Neural cell (in vitro differentiated cells): Measurements from ENCODE around the gene CDC25B. TPM values are rescaled to one million over a fixed set of nuclear protein-coding genes. Genes with fewer than 3 reads are reported as not detected.

ENCODE experiments used
- H2AFZ ChIP-seq: fragments of 200-600, 300-800 bp; sonication (generic), shearing (Covaris generic); 2 replicates; pipeline ENCODE4 v1.6.0; 2014; ENCODE audit warnings: low read depth, mild to moderate bottlenecking, antibody characterized with exemption, low read length, moderate library complexity
- H3F3A ChIP-seq: fragments of 200-600 bp; shearing (Covaris generic); 2 replicates; pipeline ENCODE4 v1.6.1; 2016; ENCODE audit warnings: mild to moderate bottlenecking, moderate library complexity, mixed read lengths, antibody characterized with exemption, low read length; ENCODE audit not compliant: insufficient read depth, poor library complexity, severe bottlenecking
- H3K27ac ChIP-seq: fragments of 200-600, 300-800 bp; sonication (generic), shearing (Covaris generic); 2 replicates; pipeline ENCODE4 v1.5.1; 2014; ENCODE audit warnings: mild to moderate bottlenecking, low read length, moderate library complexity
- H3K27me3 ChIP-seq: fragments of 300-800, 200-600 bp; sonication (generic), shearing (Covaris generic); 2 replicates; pipeline ENCODE4 v1.6.0; 2014; ENCODE audit warnings: mild to moderate bottlenecking, low read depth, low read length, moderate library complexity; ENCODE audit not compliant: insufficient read depth
- H3K36me3 ChIP-seq: fragments of 300-800, 200-600 bp; sonication (generic), shearing (Covaris generic); 2 replicates; pipeline ENCODE4 v1.5.1; 2014; ENCODE audit warnings: mild to moderate bottlenecking, antibody characterized with exemption, low read length, moderate library complexity; ENCODE audit not compliant: insufficient read depth
- H3K4me2 ChIP-seq: fragments of 300-800, 200-600 bp; sonication (generic), shearing (Covaris generic); 2 replicates; pipeline ENCODE4 v1.6.0; 2014; ENCODE audit warnings: mild to moderate bottlenecking, low read length
- H3K4me3 ChIP-seq: fragments of 300-800, 200-600 bp; sonication (generic), shearing (Covaris generic); 2 replicates; pipeline ENCODE4 v1.5.1; 2014; ENCODE audit warnings: mild to moderate bottlenecking, low read length, moderate library complexity
- H3K79me2 ChIP-seq: fragments of 200-600 bp; shearing (Covaris generic); replicated peaks from 2 replicates; pipeline ENCODE4 v1.6.0; 2014; ENCODE audit warnings: mild to moderate bottlenecking, low read length, moderate library complexity; ENCODE audit not compliant: insufficient read depth
- H3K9ac ChIP-seq: fragments of 300-800, 200-600 bp; sonication (generic), shearing (Covaris generic); 2 replicates; pipeline ENCODE4 v1.6.1; 2016; ENCODE audit warnings: mild to moderate bottlenecking, low read length, mixed read lengths
- H3K9me2 ChIP-seq: fragments of 200-600 bp; shearing (Covaris generic); 2 replicates; pipeline ENCODE4 v1.6.1; 2016; ENCODE audit warnings: mild to moderate bottlenecking, low read length, mixed read lengths; ENCODE audit not compliant: insufficient read depth
- H3K9me3 ChIP-seq: fragments of 200-600, 300-800 bp; sonication (generic), shearing (Covaris generic); 2 replicates; pipeline ENCODE4 v1.6.1; 2016; ENCODE audit warnings: mild to moderate bottlenecking, mixed run types, low read length, moderate library complexity, mixed read lengths
- H4K20me1 ChIP-seq: fragments of 200-600 bp; shearing (Covaris generic); 2 replicates; pipeline ENCODE4 v1.6.1; 2016; ENCODE audit warnings: mild to moderate bottlenecking, mixed run types; ENCODE audit not compliant: insufficient read depth
- EP300 ChIP-seq: fragments of 450-650 bp; conservative IDR thresholded peaks from 2 replicates; pipeline ENCODE4 v1.6.1; 2014; ENCODE audit warnings: antibody characterized with exemption, mild to moderate bottlenecking, moderate library complexity; ENCODE audit not compliant: poor library complexity, severe bottlenecking
- EZH2 ChIP-seq: fragments of 200-600, 300-800 bp; shearing (Covaris generic), sonication (generic); IDR thresholded peaks from 2 replicates; pipeline ENCODE4 v1.6.1; 2014; ENCODE audit warnings: antibody characterized with exemption, low read length, borderline replicate concordance, mild to moderate bottlenecking; ENCODE audit not compliant: insufficient read depth, poor library complexity, severe bottlenecking
- MXI1 ChIP-seq: fragments of 450-650 bp; conservative IDR thresholded peaks from 2 replicates; pipeline ENCODE4 v1.6.1; 2014; ENCODE audit warnings: antibody characterized with exemption, mild to moderate bottlenecking; ENCODE audit not compliant: poor library complexity, severe bottlenecking
- POLR2AphosphoS5 ChIP-seq: IDR thresholded peaks from 2 replicates; pipeline ENCODE4 v1.6.1; 2012
- RAD21 ChIP-seq: fragments of 450-650 bp; conservative IDR thresholded peaks from 2 replicates; pipeline ENCODE4 v1.6.1; 2014; ENCODE audit warnings: antibody characterized with exemption, mild to moderate bottlenecking, moderate library complexity
- SMC3 ChIP-seq: fragments of 450-650 bp; conservative IDR thresholded peaks from 2 replicates; pipeline ENCODE4 v1.6.1; 2014; ENCODE audit warnings: antibody characterized with exemption, mild to moderate bottlenecking, moderate library complexity; ENCODE audit not compliant: poor library complexity
- TAF1 ChIP-seq: IDR thresholded peaks from 2 replicates; pipeline ENCODE4 v1.6.1; 2012; ENCODE audit warnings: low read depth
- polyA plus RNA-seq: library from polyadenylated mRNA; depleted of rRNA; stranded (reverse); fragments of >200 nt; gene quantifications from 2 replicates; pipeline ENCODE4 v1.2.3, GENCODE V29; 2014
- TF ChIP-seq, protein P1 (sequence below): IDR thresholded peaks from 2 replicates; pipeline ENCODE4 v1.6.1; 2012; ENCODE audit warnings: borderline replicate concordance
- TF ChIP-seq, protein P2 (sequence below): fragments of 450-650 bp; IDR thresholded peaks from 2 replicates; pipeline ENCODE4 v1.5.1; 2014; ENCODE audit warnings: antibody characterized with exemption, mild to moderate bottlenecking, moderate library complexity; ENCODE audit not compliant: poor library complexity, severe bottlenecking

The CDC25B gene
- polyA plus RNA-seq, 1 donor from 2014 or later, result 26.5 TPM

DNA sequence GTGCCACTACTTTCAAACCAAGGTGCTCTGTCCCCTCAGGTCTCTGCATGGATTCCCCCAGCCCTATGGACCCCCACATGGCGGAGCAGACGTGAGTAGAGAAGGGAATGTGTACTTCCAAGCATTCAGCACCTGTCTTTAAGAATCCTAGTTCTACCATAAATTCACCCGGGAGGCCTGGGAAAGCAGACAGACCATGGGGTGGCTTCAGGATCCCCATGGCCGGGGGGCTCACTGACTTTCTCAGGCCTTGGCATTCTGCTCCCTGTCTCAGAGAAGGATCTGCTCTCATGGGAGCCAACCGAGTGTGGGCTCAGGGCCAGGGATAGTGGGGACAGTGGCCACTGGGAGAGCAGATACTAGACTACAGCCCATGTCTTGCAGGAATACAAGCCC, 2.3 kb downstream of the CDC25B start:
- Histone ChIP-seq H3K27ac (no peak overlapping the region), H3K4me2 (no peak overlapping the region), H3K9ac (no peak overlapping the region), H3K36me3 (no peaks in the 10 kb centered on the region), H3K27me3 (no peaks in the 10 kb centered on the region), H3F3A (no peaks in the 10 kb centered on the region), H3K9me3 (no peaks in the 10 kb centered on the region), H3K4me3 (no peak overlapping the region), H4K20me1 (no peaks in the 10 kb centered on the region), H3K9me2 (no peaks in the 10 kb centered on the region), H3K79me2 (no peaks in the 10 kb centered on the region), H2AFZ (no peak overlapping the region)
- TF ChIP-seq EP300 (no peak), POLR2AphosphoS5 (no peak), TAF1 (no peak), EZH2 (no peak), SMC3 (no peak), MXI1 (no peak), RAD21 (no peak)
- TF ChIP-seq, protein P1, sequence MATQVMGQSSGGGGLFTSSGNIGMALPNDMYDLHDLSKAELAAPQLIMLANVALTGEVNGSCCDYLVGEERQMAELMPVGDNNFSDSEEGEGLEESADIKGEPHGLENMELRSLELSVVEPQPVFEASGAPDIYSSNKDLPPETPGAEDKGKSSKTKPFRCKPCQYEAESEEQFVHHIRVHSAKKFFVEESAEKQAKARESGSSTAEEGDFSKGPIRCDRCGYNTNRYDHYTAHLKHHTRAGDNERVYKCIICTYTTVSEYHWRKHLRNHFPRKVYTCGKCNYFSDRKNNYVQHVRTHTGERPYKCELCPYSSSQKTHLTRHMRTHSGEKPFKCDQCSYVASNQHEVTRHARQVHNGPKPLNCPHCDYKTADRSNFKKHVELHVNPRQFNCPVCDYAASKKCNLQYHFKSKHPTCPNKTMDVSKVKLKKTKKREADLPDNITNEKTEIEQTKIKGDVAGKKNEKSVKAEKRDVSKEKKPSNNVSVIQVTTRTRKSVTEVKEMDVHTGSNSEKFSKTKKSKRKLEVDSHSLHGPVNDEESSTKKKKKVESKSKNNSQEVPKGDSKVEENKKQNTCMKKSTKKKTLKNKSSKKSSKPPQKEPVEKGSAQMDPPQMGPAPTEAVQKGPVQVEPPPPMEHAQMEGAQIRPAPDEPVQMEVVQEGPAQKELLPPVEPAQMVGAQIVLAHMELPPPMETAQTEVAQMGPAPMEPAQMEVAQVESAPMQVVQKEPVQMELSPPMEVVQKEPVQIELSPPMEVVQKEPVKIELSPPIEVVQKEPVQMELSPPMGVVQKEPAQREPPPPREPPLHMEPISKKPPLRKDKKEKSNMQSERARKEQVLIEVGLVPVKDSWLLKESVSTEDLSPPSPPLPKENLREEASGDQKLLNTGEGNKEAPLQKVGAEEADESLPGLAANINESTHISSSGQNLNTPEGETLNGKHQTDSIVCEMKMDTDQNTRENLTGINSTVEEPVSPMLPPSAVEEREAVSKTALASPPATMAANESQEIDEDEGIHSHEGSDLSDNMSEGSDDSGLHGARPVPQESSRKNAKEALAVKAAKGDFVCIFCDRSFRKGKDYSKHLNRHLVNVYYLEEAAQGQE, result no peak
- TF ChIP-seq, protein P2, sequence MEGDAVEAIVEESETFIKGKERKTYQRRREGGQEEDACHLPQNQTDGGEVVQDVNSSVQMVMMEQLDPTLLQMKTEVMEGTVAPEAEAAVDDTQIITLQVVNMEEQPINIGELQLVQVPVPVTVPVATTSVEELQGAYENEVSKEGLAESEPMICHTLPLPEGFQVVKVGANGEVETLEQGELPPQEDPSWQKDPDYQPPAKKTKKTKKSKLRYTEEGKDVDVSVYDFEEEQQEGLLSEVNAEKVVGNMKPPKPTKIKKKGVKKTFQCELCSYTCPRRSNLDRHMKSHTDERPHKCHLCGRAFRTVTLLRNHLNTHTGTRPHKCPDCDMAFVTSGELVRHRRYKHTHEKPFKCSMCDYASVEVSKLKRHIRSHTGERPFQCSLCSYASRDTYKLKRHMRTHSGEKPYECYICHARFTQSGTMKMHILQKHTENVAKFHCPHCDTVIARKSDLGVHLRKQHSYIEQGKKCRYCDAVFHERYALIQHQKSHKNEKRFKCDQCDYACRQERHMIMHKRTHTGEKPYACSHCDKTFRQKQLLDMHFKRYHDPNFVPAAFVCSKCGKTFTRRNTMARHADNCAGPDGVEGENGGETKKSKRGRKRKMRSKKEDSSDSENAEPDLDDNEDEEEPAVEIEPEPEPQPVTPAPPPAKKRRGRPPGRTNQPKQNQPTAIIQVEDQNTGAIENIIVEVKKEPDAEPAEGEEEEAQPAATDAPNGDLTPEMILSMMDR, result no peak

DNA sequence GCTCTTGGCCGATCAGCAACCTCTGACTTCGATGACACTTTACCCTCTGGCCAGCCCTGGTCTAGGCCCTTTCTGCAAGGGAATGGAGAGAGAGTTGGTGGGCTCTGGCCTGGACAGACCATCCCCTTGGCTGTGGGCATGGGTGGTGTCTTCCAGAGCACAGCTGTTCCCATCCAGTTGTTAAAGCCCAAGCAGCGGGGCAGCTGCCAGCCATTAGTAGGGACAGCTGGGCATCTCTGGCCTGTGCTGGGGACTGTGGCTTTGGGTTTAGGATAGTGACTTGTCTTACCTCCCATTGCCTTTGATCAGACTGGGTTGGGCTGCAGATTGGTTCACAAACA, 2.8 kb downstream of the CDC25B start:
- Histone ChIP-seq H3K79me2 (no peaks in the 10 kb centered on the region), H3F3A (no peaks in the 10 kb centered on the region), H3K9ac (no peak overlapping the region), H3K27me3 (no peaks in the 10 kb centered on the region), H3K36me3 (no peaks in the 10 kb centered on the region), H3K27ac (no peak overlapping the region), H4K20me1 (no peaks in the 10 kb centered on the region), H3K4me2 (no peak overlapping the region), H3K9me3 (no peaks in the 10 kb centered on the region), H3K4me3 (no peak overlapping the region), H2AFZ (no peak overlapping the region), H3K9me2 (no peaks in the 10 kb centered on the region)
- TF ChIP-seq RAD21 (no peak), TAF1 (no peak), SMC3 (no peak), EZH2 (no peak), MXI1 (no peak), EP300 (no peak), POLR2AphosphoS5 (no peak)
- TF ChIP-seq, protein P2, result no peak
- TF ChIP-seq, protein P1, result no peak
